ENCODE data around the gene KERA. TPM values are rescaled to one million over a fixed set of nuclear protein-coding genes. Genes with fewer than 3 reads are reported as not detected.

The KERA gene
- total RNA-seq, 1 donor from 2014 or later: not detected

DNA sequence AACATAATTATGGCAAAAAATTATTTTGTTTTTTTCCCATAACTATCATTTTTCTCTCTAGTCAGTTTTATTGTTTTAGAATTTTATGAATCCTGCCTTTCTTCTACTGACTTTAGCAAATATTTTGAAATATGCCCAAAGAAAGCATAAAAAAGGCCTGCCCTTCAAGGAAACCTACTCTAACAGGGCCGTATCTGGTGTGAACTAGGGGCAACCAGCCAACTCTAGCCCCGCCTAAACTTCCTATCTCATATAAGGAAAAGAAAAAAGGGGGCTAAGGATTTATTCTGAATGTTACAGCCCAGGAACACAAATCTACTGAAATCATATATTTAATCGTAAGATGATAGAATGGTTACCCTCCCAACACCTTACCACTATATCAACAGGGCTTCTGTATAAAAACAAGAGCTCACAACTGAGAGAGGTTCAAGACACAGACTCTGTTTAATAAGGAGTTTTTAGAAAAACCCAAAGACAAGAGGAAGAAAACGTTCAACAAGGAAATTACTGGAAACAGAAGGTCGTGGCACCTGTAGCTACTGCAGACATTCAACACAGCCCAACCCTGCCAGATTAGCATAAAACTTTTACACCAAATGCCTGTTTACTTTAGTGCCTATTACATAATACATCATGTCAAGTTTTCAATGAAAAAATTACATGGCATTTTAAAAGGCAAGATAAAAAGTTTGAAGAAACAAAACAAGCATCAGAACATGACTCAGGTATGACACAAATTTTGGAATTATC is 40.1 kb downstream of the KERA start:
- DNase-seq (ENCODE audit: low read depth): no peak

GRCh38 chr12:91017043-91017442 is 40.8 kb downstream of the KERA start:
- DNase-seq (ENCODE audit: low read depth): no peak

DNA sequence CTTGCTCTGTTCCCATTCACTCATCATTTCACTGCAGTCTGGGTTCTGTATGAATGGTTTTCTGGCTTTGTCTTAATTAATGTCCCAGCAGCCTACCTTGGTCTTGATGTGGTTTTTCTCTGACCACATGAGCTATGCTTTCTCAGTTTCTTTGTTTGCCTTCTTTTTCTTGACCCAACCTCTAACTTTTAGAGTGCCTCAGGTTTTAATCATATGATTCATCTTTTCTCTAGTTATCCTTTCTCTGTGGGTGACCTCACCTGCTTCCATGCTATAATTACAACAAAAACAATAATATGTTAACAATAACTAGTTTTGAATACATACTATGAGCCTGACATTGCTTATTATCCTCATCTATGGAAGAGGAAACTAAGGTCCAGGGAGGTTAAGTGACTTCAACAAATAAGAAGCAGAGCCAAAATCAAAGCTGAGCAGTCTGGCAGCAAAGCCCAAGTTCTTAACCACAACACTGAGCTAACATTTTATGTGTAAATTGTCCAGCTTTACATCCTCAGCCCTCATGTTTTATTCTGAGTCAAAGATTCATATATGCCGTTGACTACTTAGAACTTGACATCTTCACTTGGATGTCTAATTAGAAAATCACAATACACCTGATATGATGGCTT is 48.4 kb downstream of the KERA start:
- DNase-seq (ENCODE audit: low read depth): no peak

DNA sequence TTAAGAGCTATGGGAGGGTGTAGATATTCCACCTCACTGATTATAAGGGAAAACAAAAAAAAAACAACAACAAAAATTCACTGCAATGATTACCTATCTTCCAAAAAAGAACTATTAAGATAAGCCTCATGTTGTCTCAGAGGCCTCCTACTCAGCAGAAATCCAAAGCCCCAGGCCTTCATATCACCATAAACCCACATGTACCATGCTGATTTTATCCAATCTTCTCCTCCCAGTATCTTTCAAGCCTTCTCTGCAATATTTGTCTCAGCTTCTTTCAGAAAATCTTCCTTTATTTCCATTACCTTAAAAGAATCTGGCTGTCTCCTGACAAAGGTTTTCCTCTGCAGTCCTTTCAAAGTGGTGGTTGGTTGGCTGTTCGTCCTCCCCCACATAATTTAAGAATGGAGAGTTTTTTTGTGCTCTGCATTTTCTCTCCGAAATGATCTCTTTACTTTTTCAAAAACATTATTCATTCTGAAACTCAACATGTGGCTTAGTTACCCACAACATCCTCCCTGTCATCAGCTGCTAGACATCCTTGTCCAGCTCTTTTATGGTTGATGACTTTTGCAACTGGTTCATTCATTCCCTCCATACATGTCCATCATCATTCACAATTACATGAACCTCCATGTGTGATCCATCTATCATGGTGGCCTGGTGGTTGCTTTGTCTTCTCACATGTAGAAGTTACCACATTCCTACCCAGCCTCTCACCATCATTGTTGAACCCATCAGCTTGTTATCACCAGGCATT is 50.1 kb downstream of the KERA start:
- DNase-seq (ENCODE audit: low read depth): no peak

GRCh38 chr12:91004872-91005271 is 53.0 kb downstream of the KERA start, which contains the start of gene EPYC:
Gene EPYC (minus strand): TSS chr12:91004972. CDS start chr12:91002565, 2,407 bp downstream.
- no peak for DNase-seq (ENCODE audit: low read depth)

DNA sequence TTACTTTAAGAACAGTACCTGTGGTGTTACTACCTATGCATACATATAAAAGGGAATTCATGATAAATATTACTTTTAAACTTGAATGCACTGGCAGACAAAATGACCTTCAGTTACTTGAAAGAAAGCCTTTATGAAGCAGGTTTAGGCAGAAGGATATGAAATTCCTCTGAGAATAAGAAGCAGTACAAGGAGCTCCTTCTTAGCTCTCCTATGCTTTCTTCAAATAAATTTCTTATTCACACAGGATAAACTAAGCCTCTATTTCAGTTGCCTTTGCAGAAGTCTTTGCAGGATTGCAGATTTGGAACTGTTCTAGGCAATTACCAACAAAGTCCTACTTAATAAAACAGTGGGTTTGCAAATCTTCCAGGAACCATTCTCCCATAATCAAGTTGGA is 54.1 kb downstream of the KERA start:
- no peak for DNase-seq (ENCODE audit: low read depth)

DNA sequence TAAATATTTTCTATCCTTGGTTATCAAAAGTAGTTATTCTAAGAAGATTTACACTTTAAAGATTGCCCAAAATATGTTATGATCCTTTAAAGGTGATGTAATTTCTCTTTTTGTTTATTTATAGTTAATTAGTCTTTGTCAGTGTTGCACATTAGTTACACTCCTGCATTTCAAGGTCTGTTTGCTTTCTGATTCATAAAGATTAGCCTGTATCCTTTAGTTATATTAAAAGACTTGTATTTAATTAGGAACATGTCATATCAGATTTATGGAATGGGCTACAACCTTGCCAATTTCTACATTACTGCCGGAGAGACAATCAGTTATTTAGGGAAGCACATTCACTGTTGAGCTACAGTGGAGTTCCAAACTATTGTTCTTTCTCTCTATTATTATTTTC is 56.5 kb downstream of the KERA start:
- DNase-seq (ENCODE audit: low read depth): no peak

Other genes with a start within 250 kb of the KERA start
- not detected in 2 replicates for gene CCER1, start 102.8 kb downstream of the KERA start, total RNA-seq
- gene EPYC, start 53.1 kb downstream of the KERA start, total RNA-seq: not detected in 2 replicates
- gene LUM, start 53.5 kb upstream of the KERA start, total RNA-seq: 147 and 149 TPM in 2 replicates
- gene DCN, start 124.8 kb upstream of the KERA start, total RNA-seq: 356 and 491 TPM in 2 replicates